Measurements from ENCODE around the gene PPP6R3. TPM values are rescaled to one million over a fixed set of nuclear protein-coding genes. Genes with fewer than 3 reads are reported as not detected.

Gene PPP6R3
- total RNA-seq, 1 experiment from 2014 or later = 153 TPM

GRCh38 chr11:68533945-68534344 lies 73.4 kb downstream of the PPP6R3 start:
- TF ChIP-seq EZH2 (IDR thresholded peaks at IDR 0.05; ENCODE audit: borderline replicate concordance, low read depth, low read length, poor library complexity, severe bottlenecking) = no peak
- TF ChIP-seq, protein P1, sequence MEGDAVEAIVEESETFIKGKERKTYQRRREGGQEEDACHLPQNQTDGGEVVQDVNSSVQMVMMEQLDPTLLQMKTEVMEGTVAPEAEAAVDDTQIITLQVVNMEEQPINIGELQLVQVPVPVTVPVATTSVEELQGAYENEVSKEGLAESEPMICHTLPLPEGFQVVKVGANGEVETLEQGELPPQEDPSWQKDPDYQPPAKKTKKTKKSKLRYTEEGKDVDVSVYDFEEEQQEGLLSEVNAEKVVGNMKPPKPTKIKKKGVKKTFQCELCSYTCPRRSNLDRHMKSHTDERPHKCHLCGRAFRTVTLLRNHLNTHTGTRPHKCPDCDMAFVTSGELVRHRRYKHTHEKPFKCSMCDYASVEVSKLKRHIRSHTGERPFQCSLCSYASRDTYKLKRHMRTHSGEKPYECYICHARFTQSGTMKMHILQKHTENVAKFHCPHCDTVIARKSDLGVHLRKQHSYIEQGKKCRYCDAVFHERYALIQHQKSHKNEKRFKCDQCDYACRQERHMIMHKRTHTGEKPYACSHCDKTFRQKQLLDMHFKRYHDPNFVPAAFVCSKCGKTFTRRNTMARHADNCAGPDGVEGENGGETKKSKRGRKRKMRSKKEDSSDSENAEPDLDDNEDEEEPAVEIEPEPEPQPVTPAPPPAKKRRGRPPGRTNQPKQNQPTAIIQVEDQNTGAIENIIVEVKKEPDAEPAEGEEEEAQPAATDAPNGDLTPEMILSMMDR (conservative IDR thresholded peaks at IDR 0.05; ENCODE audit: low read depth, low read length) = no peak
- Histone ChIP-seq H3K36me3 (ENCODE audit: insufficient read depth, low read length, poor library complexity, severe bottlenecking) (peaks cover 16% of the 10 kb centered on the region), H3K9me3 (ENCODE audit: low read depth, low read length, poor library complexity, severe bottlenecking) (no peaks in the 10 kb centered on the region), H3K27me3 (replicated peaks; ENCODE audit: insufficient read depth, low read depth, low read length, poor library complexity) (no peaks in the 10 kb centered on the region), H3K4me1 (ENCODE audit: insufficient read depth, low read length, poor library complexity, severe bottlenecking) (peaks cover 5% of the 10 kb centered on the region), H3K4me3 (ENCODE audit: low read depth, low read length, poor library complexity, severe bottlenecking) (no peak overlapping the region), H3K27ac (ENCODE audit: low read depth, low read length, poor library complexity, severe bottlenecking) (no peak overlapping the region)
- CTCF ChIA-PET = no interaction called here
- intact Hi-C loops (cut with micrococcal nuclease; ENCODE audit: unreplicated experiment) = no loop called here
- BruUV-seq (replicated peaks) = no TSS peak
- POLR2A ChIA-PET (ENCODE audit: low non-redundant PET) = no interaction called here
- no peak for DNase-seq (ENCODE audit: low spot score)

DNA sequence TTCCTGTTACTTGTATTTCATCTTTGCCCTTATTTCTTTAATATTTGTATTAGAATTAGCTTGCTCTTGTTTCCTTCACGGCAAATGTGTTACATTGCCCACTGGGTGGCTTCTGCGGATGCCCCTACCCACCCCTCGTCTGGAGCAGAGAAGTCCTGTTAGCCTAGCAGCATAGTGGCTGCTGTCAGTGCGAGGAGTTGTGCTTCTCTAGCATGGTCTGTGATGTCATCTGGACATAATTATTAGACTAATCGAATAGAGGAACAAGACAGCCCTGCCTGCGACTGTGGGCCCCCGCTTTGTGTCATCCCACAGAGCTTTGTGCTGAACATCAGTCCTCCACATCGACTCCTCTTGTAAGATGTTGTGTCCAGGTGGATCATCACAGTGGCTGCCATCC lies 74.5 kb downstream of the PPP6R3 start:
- peaks cover 5% of the 10 kb centered on the region for H3K4me1 ChIP-seq (ENCODE audit: insufficient read depth, low read length, poor library complexity, severe bottlenecking)
- ChIA-PET CTCF (no interaction called here), POLR2A (ENCODE audit: low non-redundant PET) (no interaction called here)
- intact Hi-C loops (cut with micrococcal nuclease; ENCODE audit: unreplicated experiment) = no loop called here
- DNase-seq (ENCODE audit: low spot score) = no peak
- H3K36me3 ChIP-seq (ENCODE audit: insufficient read depth, low read length, poor library complexity, severe bottlenecking) = peaks cover 20% of the 10 kb centered on the region
- H3K27me3 ChIP-seq (replicated peaks; ENCODE audit: insufficient read depth, low read depth, low read length, poor library complexity) = no peaks in the 10 kb centered on the region
- no peak overlapping the region for H3K27ac ChIP-seq (ENCODE audit: low read depth, low read length, poor library complexity, severe bottlenecking)
- no TSS peak for BruUV-seq (replicated peaks)
- TF ChIP-seq, protein P1 (conservative IDR thresholded peaks at IDR 0.05; ENCODE audit: low read depth, low read length) = no peak
- no peak for TF ChIP-seq EZH2 (IDR thresholded peaks at IDR 0.05; ENCODE audit: borderline replicate concordance, low read depth, low read length, poor library complexity, severe bottlenecking)
- H3K4me3 ChIP-seq (ENCODE audit: low read depth, low read length, poor library complexity, severe bottlenecking) = no peak overlapping the region
- no peaks in the 10 kb centered on the region for H3K9me3 ChIP-seq (ENCODE audit: low read depth, low read length, poor library complexity, severe bottlenecking)

DNA sequence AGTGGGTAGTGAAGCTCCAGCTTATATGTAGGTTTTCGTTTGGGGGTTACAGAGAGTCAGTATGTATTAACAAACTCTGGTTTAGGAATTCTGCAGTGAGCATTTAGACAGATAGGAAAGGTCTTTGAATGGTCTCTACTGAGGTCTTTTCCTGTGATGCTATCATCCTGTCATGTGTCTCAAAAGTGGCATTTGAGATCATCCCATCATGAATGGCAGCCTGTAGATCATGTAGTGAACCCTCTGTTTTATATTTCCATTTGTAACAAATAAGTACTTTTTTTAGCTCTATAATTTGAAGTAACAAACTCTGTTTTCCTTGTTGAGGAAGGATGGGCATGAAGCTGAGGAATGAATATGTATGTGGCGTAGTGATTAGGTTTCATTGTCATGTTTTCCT lies 76.2 kb downstream of the PPP6R3 start:
- H3K36me3 ChIP-seq (ENCODE audit: insufficient read depth, low read length, poor library complexity, severe bottlenecking) = peaks cover 20% of the 10 kb centered on the region
- peaks cover 4% of the 10 kb centered on the region for H3K4me1 ChIP-seq (ENCODE audit: insufficient read depth, low read length, poor library complexity, severe bottlenecking)
- ChIA-PET POLR2A (ENCODE audit: low non-redundant PET) (no interaction called here), CTCF (no interaction called here)
- intact Hi-C loops (cut with micrococcal nuclease; ENCODE audit: unreplicated experiment) = no loop called here
- no peaks in the 10 kb centered on the region for H3K27me3 ChIP-seq (replicated peaks; ENCODE audit: insufficient read depth, low read depth, low read length, poor library complexity)
- TF ChIP-seq EZH2 (IDR thresholded peaks at IDR 0.05; ENCODE audit: borderline replicate concordance, low read depth, low read length, poor library complexity, severe bottlenecking) = no peak
- TF ChIP-seq, protein P1 (conservative IDR thresholded peaks at IDR 0.05; ENCODE audit: low read depth, low read length) = no peak
- BruUV-seq (replicated peaks) = no TSS peak
- no peak for DNase-seq (ENCODE audit: low spot score)
- no peaks in the 10 kb centered on the region for H3K9me3 ChIP-seq (ENCODE audit: low read depth, low read length, poor library complexity, severe bottlenecking)
- H3K4me3 ChIP-seq (ENCODE audit: low read depth, low read length, poor library complexity, severe bottlenecking) = no peak overlapping the region
- H3K27ac ChIP-seq (ENCODE audit: low read depth, low read length, poor library complexity, severe bottlenecking) = no peak overlapping the region
